Hepatocyte (in vitro differentiated cells): ENCODE data around the gene AKAP6. TPM values are rescaled to one million over a fixed set of nuclear protein-coding genes. Genes with fewer than 3 reads are reported as not detected.
"Not testable (repeated sequence)": the region's sequence is repeated elsewhere in the genome, so short reads cannot be mapped to it uniquely, and the experiment has no call there.

Source experiments
- DNase-seq: peaks from one replicate; pipeline ENCODE4 v3.0.0-alpha.2; 2016; ENCODE audit warnings: low spot score
- H2AFZ ChIP-seq: fragments of 200-600 bp; sonication (generic); 2 replicates; pipeline ENCODE4 v1.6.0; 2016; ENCODE audit warnings: antibody characterized with exemption, mild to moderate bottlenecking
- H3K27ac ChIP-seq: fragments of 200-600 bp; sonication (generic); 2 replicates; pipeline ENCODE4 v1.5.1; 2016; ENCODE audit warnings: mild to moderate bottlenecking
- H3K27me3 ChIP-seq: fragments of 200-600 bp; sonication (generic); 2 replicates; pipeline ENCODE4 v1.6.1; 2016
- H3K36me3 ChIP-seq: fragments of 200-600 bp; sonication (generic); replicated peaks from 2 replicates; pipeline ENCODE4 v1.5.1; 2016; ENCODE audit warnings: low read depth; ENCODE audit not compliant: insufficient read depth
- H3K4me1 ChIP-seq: fragments of 200-600 bp; sonication (generic); 2 replicates; pipeline ENCODE4 v1.5.1; 2016; ENCODE audit warnings: mild to moderate bottlenecking, moderate library complexity; ENCODE audit not compliant: insufficient read depth
- H3K4me2 ChIP-seq: fragments of 200-600 bp; sonication (generic); 2 replicates; pipeline ENCODE4 v1.6.0; 2016
- H3K4me3 ChIP-seq: fragments of 200-600 bp; sonication (generic); 2 replicates; pipeline ENCODE4 v1.5.1; 2016; ENCODE audit warnings: mild to moderate bottlenecking
- H3K79me2 ChIP-seq: fragments of 200-600 bp; sonication (generic); 2 replicates; pipeline ENCODE4 v1.6.0; 2017; ENCODE audit warnings: mild to moderate bottlenecking
- H3K9me2 ChIP-seq: fragments of 200-600 bp; sonication (generic); replicated peaks from 2 replicates; pipeline ENCODE4 v1.6.0; 2017; ENCODE audit warnings: mild to moderate bottlenecking; ENCODE audit not compliant: insufficient read depth
- H3K9me3 ChIP-seq: fragments of 200-600 bp; sonication (generic); 2 replicates; pipeline ENCODE4 v1.5.1; 2016; ENCODE audit warnings: low read depth, mild to moderate bottlenecking
- H4K20me1 ChIP-seq: fragments of 200-600 bp; sonication (generic); 2 replicates; pipeline ENCODE4 v1.6.0; 2016; ENCODE audit warnings: mild to moderate bottlenecking; ENCODE audit not compliant: insufficient read depth, poor library complexity, severe bottlenecking
- EZH2 ChIP-seq: fragments of 200-600 bp; sonication (generic); IDR thresholded peaks from 2 replicates; pipeline ENCODE4 v1.6.1; 2016; ENCODE audit warnings: antibody characterized with exemption, mild to moderate bottlenecking, borderline replicate concordance
- EZH2phosphoT487 ChIP-seq: fragments of 200-600 bp; sonication (generic); IDR thresholded peaks from one replicate; pipeline ENCODE4 v1.6.1; 2018; ENCODE audit warnings: antibody characterized with exemption, mild to moderate bottlenecking, low read depth, moderate library complexity; ENCODE audit not compliant: unreplicated experiment, severe bottlenecking
- WGBS: methylation state at CpG from one replicate; pipeline ENCODE4 v1.1.6; 2016; ENCODE audit warnings: low lambda C conversion rate; ENCODE audit errors: missing lambda C conversion rate; 5-methylcytosine and 5-hydroxymethylcytosine counted together
- polyA plus RNA-seq: library from polyadenylated mRNA; unstranded; fragments of >200 nt; fragmentation: Nextera tagmentation; extraction: Ambion mirVana; gene quantifications from 2 replicates; pipeline ENCODE4 v1.2.1, GENCODE V29; 2016
- total RNA-seq: library from RNA; depleted of rRNA; stranded (reverse); fragments of >200 nt; gene quantifications from 2 replicates; pipeline ENCODE4 v1.2.3, GENCODE V29; 2014
- TF ChIP-seq, protein P1 (sequence below): fragments of 200-600 bp; sonication (generic); IDR thresholded peaks from 2 replicates; pipeline ENCODE4 v1.5.1; 2016; ENCODE audit warnings: antibody characterized with exemption, mild to moderate bottlenecking; ENCODE audit not compliant: poor library complexity

The AKAP6 gene
- total and polyA plus RNA-seq, 2 experiments from 2014 or later = 1.1 to 2.1 TPM

DNA sequence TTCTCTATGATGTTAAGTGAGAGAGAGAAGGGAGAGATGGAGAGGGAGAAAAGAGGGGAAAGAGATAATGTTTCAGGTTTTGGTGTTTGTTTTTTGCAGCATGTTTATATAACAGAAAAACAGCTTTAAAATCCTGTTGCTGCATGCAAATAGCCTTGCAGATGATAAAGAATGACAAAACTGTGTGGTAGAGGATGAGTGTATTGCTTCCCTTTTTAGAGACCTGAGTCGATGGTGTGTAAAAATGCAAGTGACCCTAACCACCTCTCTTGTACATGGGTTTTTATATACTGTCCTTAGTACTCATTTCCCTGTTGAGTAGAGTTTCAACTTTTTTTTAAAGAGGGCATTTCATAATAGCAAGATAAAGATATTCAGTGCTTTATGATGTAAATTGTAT lies 249.1 kb downstream of the AKAP6 start:
- DNase-seq = no peak
- H3K27me3 ChIP-seq = no peaks in the 10 kb centered on the region
- no peaks in the 10 kb centered on the region for H3K9me2 ChIP-seq
- WGBS = 88% methylated on average over 1 of the region's 1 CpG
- H3K4me3 ChIP-seq = no peak overlapping the region
- H3K4me1 ChIP-seq = peaks cover 8% of the 10 kb centered on the region
- H3K4me2 ChIP-seq = no peak overlapping the region
- no peaks in the 10 kb centered on the region for H3K9me3 ChIP-seq
- H3K27ac ChIP-seq = no peak overlapping the region
- no peak for TF ChIP-seq EZH2phosphoT487
- no peak overlapping the region for H2AFZ ChIP-seq
- no peaks in the 10 kb centered on the region for H3K36me3 ChIP-seq
- H4K20me1 ChIP-seq = no peaks in the 10 kb centered on the region
- no peaks in the 10 kb centered on the region for H3K79me2 ChIP-seq

DNA sequence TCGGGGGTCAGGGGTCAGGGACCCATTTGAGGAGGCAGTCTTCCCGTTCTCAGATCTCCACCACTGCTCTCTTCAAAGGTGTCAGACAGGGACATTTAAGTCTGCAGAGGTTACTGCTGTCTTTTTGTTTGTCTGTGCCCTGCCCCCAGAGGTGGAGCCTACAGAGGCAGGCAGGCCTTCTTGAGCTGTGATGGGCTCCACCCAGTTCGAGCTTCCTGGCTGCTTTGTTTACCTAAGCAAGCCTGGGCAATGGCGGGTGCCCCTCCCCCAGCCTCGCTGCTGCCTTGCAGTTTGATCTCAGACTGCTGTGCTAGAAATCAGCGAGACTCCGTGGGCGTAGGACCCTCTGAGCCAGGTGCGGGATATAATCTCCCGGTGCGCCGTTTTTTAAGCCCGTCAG lies 254.3 kb downstream of the AKAP6 start:
- not testable (repeated sequence) for H2AFZ ChIP-seq, H3K9me3 ChIP-seq, H3K27me3 ChIP-seq, DNase-seq, H3K27ac ChIP-seq, H3K4me1 ChIP-seq, H4K20me1 ChIP-seq, H3K79me2 ChIP-seq, H3K9me2 ChIP-seq, H3K4me3 ChIP-seq, H3K36me3 ChIP-seq, H3K4me2 ChIP-seq
- 89% methylated on average over 13 of the region's 13 CpGs for WGBS

DNA sequence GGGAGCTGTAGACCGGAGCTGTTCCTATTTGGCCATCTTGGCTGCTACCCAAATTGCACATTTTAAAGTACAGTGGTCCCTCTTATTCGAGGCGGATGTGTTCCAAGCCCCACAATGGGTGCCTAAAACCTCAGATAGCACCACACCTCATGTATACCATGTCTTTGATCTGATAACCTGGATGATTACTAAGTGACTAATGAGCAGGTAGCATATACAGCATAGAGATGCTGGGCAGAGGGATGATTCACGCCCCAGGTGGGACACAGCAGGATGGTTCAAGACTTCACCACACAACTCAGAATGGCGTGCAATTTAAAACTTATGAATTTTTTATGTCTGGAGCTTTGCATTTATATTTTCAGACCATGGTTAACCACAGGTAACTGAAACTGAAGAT lies 255.0 kb downstream of the AKAP6 start:
- no peaks in the 10 kb centered on the region for H3K27me3 ChIP-seq
- no peaks in the 10 kb centered on the region for H3K4me1 ChIP-seq
- no peaks in the 10 kb centered on the region for H3K9me3 ChIP-seq
- DNase-seq = no peak
- H2AFZ ChIP-seq = no peak overlapping the region
- no peaks in the 10 kb centered on the region for H4K20me1 ChIP-seq
- no peak for TF ChIP-seq EZH2phosphoT487
- TF ChIP-seq EZH2 = no peak
- TF ChIP-seq, protein P1, sequence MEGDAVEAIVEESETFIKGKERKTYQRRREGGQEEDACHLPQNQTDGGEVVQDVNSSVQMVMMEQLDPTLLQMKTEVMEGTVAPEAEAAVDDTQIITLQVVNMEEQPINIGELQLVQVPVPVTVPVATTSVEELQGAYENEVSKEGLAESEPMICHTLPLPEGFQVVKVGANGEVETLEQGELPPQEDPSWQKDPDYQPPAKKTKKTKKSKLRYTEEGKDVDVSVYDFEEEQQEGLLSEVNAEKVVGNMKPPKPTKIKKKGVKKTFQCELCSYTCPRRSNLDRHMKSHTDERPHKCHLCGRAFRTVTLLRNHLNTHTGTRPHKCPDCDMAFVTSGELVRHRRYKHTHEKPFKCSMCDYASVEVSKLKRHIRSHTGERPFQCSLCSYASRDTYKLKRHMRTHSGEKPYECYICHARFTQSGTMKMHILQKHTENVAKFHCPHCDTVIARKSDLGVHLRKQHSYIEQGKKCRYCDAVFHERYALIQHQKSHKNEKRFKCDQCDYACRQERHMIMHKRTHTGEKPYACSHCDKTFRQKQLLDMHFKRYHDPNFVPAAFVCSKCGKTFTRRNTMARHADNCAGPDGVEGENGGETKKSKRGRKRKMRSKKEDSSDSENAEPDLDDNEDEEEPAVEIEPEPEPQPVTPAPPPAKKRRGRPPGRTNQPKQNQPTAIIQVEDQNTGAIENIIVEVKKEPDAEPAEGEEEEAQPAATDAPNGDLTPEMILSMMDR = no peak
- H3K79me2 ChIP-seq = no peaks in the 10 kb centered on the region
- no peaks in the 10 kb centered on the region for H3K36me3 ChIP-seq
- H3K9me2 ChIP-seq = no peaks in the 10 kb centered on the region
- H3K4me3 ChIP-seq = no peak overlapping the region
- WGBS = 89% methylated on average over 5 of the region's 5 CpGs
- H3K4me2 ChIP-seq = no peak overlapping the region
- H3K27ac ChIP-seq = no peak overlapping the region

DNA sequence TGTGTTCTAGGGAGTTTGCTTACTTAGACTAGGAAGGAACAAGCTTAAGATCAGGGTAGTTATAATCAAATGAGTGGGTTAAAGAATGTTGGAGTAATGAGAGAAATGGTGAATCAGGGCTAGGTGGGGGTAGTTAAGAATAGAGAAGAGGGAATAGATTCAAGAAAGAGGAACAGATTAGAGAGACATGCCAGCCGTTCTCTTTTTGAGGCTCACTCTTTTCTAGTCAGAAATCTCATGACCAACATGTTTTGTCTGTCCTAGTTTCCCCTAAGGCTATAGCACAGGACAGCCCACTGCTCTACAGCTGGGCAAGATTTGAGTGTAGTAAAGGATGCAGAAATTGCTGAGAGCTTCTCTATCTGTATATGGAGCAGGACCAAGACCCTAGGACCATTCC lies 258.4 kb downstream of the AKAP6 start:
- WGBS = 89% methylated on average over 1 of the region's 1 CpG
- Histone ChIP-seq H3K36me3 (no peaks in the 10 kb centered on the region), H3K79me2 (no peaks in the 10 kb centered on the region), H3K4me1 (no peaks in the 10 kb centered on the region), H3K9me3 (no peaks in the 10 kb centered on the region), H4K20me1 (no peaks in the 10 kb centered on the region), H3K9me2 (no peaks in the 10 kb centered on the region), H3K27ac (no peak overlapping the region), H2AFZ (no peak overlapping the region), H3K4me3 (no peak overlapping the region), H3K27me3 (no peaks in the 10 kb centered on the region), H3K4me2 (no peak overlapping the region)
- no peak for DNase-seq
- no peak for TF ChIP-seq EZH2
- TF ChIP-seq EZH2phosphoT487 = no peak
- TF ChIP-seq, protein P1 = no peak
